H9 (cell line): ENCODE results near the gene SMARCD3. TPM values are rescaled to one million over a fixed set of nuclear protein-coding genes. Genes with fewer than 3 reads are reported as not detected.

Experiments
- DNase-seq: peaks from one replicate; pipeline ENCODE4 v3.0.0-alpha.2; 2017
- H2AFZ ChIP-seq: one replicate; pipeline ENCODE4 v1.6.1; 2013; ENCODE audit warnings: mild to moderate bottlenecking, low read length, control low read depth, moderate library complexity
- H2AK5ac ChIP-seq: 2 replicates; pipeline ENCODE4 v1.6.1; 2013; ENCODE audit warnings: low read length, control low read depth, mixed read lengths; ENCODE audit not compliant: insufficient read length
- H2BK120ac ChIP-seq: one replicate; pipeline ENCODE4 v1.6.1; 2013; ENCODE audit warnings: low read depth, mild to moderate bottlenecking, low read length, control low read depth, inconsistent platforms; ENCODE audit not compliant: poor library complexity, severe bottlenecking
- H2BK12ac ChIP-seq: 2 replicates; pipeline ENCODE4 v1.6.1; 2013; ENCODE audit warnings: low read length, control low read depth, mixed read lengths, low read depth; ENCODE audit not compliant: insufficient read length
- H2BK15ac ChIP-seq: 2 replicates; pipeline ENCODE4 v1.6.1; 2013; ENCODE audit warnings: low read depth, low read length, control low read depth
- H2BK20ac ChIP-seq: one replicate; pipeline ENCODE4 v1.6.1; 2013; ENCODE audit warnings: low read depth, mild to moderate bottlenecking, low read length, control low read depth, inconsistent platforms; ENCODE audit not compliant: poor library complexity, severe bottlenecking
- H2BK5ac ChIP-seq: 2 replicates; pipeline ENCODE4 v1.6.1; 2013; ENCODE audit warnings: low read length, control low read depth, mixed read lengths; ENCODE audit not compliant: insufficient read length
- H3K14ac ChIP-seq: 2 replicates; pipeline ENCODE4 v1.6.1; 2013; ENCODE audit warnings: low read length, control low read depth; ENCODE audit not compliant: insufficient read depth
- H3K18ac ChIP-seq: 2 replicates; pipeline ENCODE4 v1.6.1; 2013; ENCODE audit warnings: low read depth, mild to moderate bottlenecking, mixed read lengths, low read length, control low read depth; ENCODE audit not compliant: insufficient read length
- H3K23ac ChIP-seq: 2 replicates; pipeline ENCODE4 v1.6.1; 2013; ENCODE audit warnings: low read length, control low read depth, mixed read lengths, low read depth; ENCODE audit not compliant: insufficient read length
- H3K23me2 ChIP-seq: 2 replicates; pipeline ENCODE4 v1.6.1; 2013; ENCODE audit warnings: low read depth, mild to moderate bottlenecking, mixed read lengths, low read length, control low read depth; ENCODE audit not compliant: insufficient read length, poor library complexity, severe bottlenecking
- H3K27ac ChIP-seq: 2 replicates; pipeline ENCODE4 v1.5.1; 2013; ENCODE audit warnings: low read length, control low read depth, mixed read lengths, low read depth; ENCODE audit not compliant: insufficient read length
- H3K27me3 ChIP-seq: 2 replicates; pipeline ENCODE4 v1.6.1; 2013; ENCODE audit warnings: low read length, control low read depth, inconsistent platforms; ENCODE audit not compliant: insufficient read depth
- H3K4ac ChIP-seq: 2 replicates; pipeline ENCODE4 v1.6.1; 2013; ENCODE audit warnings: low read depth, mild to moderate bottlenecking, control low read depth, inconsistent platforms, low read length, moderate library complexity
- H3K4me1 ChIP-seq: 2 replicates; pipeline ENCODE4 v1.6.1; 2013; ENCODE audit warnings: low read length, control low read depth, inconsistent platforms; ENCODE audit not compliant: insufficient read depth
- H3K4me2 ChIP-seq: 2 replicates; pipeline ENCODE4 v1.6.1; 2013; ENCODE audit warnings: low read length, control low read depth, mixed read lengths; ENCODE audit not compliant: insufficient read length, insufficient read depth
- H3K56ac ChIP-seq: 2 replicates; pipeline ENCODE4 v1.6.1; 2013; ENCODE audit warnings: low read depth, mild to moderate bottlenecking, mixed read lengths, low read length, control low read depth; ENCODE audit not compliant: insufficient read length
- H3K79me1 ChIP-seq: 2 replicates; pipeline ENCODE4 v1.6.1; 2013; ENCODE audit warnings: low read depth, mild to moderate bottlenecking, moderate library complexity, low read length, control low read depth, inconsistent platforms; ENCODE audit not compliant: insufficient read depth, poor library complexity, severe bottlenecking
- H3K79me2 ChIP-seq: 2 replicates; pipeline ENCODE4 v1.6.1; 2013; ENCODE audit warnings: low read length, control low read depth, inconsistent platforms; ENCODE audit not compliant: insufficient read depth
- H3K9ac ChIP-seq: 2 replicates; pipeline ENCODE4 v1.6.1; 2013; ENCODE audit warnings: low read length, control low read depth, mixed read lengths; ENCODE audit not compliant: insufficient read length; ENCODE audit errors: extremely low read depth
- H3K9me3 ChIP-seq: one replicate; pipeline ENCODE4 v1.6.1; 2013; ENCODE audit warnings: low read depth, low read length, inconsistent platforms; ENCODE audit not compliant: control insufficient read depth
- H3T11ph ChIP-seq: one replicate; pipeline ENCODE4 v1.6.1; 2013; ENCODE audit warnings: mild to moderate bottlenecking, low read length, control low read depth, inconsistent platforms
- H4K20me1 ChIP-seq: one replicate; pipeline ENCODE4 v1.6.1; 2013; ENCODE audit not compliant: control insufficient read depth, insufficient read length, insufficient read depth
- H4K5ac ChIP-seq: 2 replicates; pipeline ENCODE4 v1.6.1; 2013; ENCODE audit warnings: low read depth, mild to moderate bottlenecking, mixed read lengths, low read length, control low read depth; ENCODE audit not compliant: insufficient read length
- H4K8ac ChIP-seq: replicated peaks from 2 replicates; pipeline ENCODE4 v1.6.1; 2013; ENCODE audit warnings: low read length, control low read depth, mixed read lengths, low read depth; ENCODE audit not compliant: insufficient read length
- H4K91ac ChIP-seq: 2 replicates; pipeline ENCODE4 v1.6.1; 2013; ENCODE audit warnings: low read depth, mild to moderate bottlenecking, moderate library complexity, mixed read lengths, low read length, control low read depth; ENCODE audit not compliant: insufficient read length
- H3K27ac Mint-ChIP-seq, 3 experiments: 2 replicates in 2 of 3; 3 replicates in 1 of 3; pipeline ENCODE4 v1.8.0; 2020 to 2021; ENCODE audit warnings: mixed read lengths in 3 of 3, mild to moderate bottlenecking in 1 of 3, moderate library complexity in 1 of 3
- H3K27me3 Mint-ChIP-seq: 2 replicates; pipeline ENCODE4 v1.8.0; 2021; ENCODE audit warnings: low read depth, mild to moderate bottlenecking, moderate library complexity, mixed read lengths
- H3K36me3 Mint-ChIP-seq, 3 experiments: 2 replicates in 2 of 3; 3 replicates in 1 of 3; pipeline ENCODE4 v1.8.0; 2020 to 2021; ENCODE audit warnings: low read depth in 3 of 3, mixed read lengths in 3 of 3; ENCODE audit not compliant: insufficient read depth in 1 of 3
- H3K4me1 Mint-ChIP-seq, 2 experiments: 2 replicates each; pipeline ENCODE4 v1.8.0; 2020; ENCODE audit warnings: mixed read lengths in 2 of 2
- H3K4me3 Mint-ChIP-seq, 2 experiments: 2 replicates in 1 of 2; 3 replicates in 1 of 2; pipeline ENCODE4 v1.8.0; 2020 to 2021; ENCODE audit warnings: mild to moderate bottlenecking in 2 of 2, mixed read lengths in 2 of 2, moderate library complexity in 1 of 2
- H3K9me3 Mint-ChIP-seq, 2 experiments: 2 replicates in 1 of 2; 3 replicates in 1 of 2; pipeline ENCODE4 v1.8.0; 2020; ENCODE audit warnings: mild to moderate bottlenecking in 2 of 2, mixed read lengths in 2 of 2, moderate library complexity in 1 of 2
- CTCF ChIP-seq: fragments of 200-600 bp; sonication (generic); conservative IDR thresholded peaks from 3 replicates; pipeline ENCODE4 v1.8.0; 2021; ENCODE audit warnings: antibody characterized with exemption, mild to moderate bottlenecking
- WGBS: extraction: QIAGEN DNeasy Blood & Tissue Kit; methylation state at CpG from one replicate; pipeline ENCODE4 v1.1.7; 2013; ENCODE audit warnings: missing lambda C conversion rate, low lambda C conversion rate, mixed read lengths; ENCODE audit not compliant: insufficient read length; ENCODE audit errors: extremely low coverage; 5-methylcytosine and 5-hydroxymethylcytosine counted together
- total RNA-seq: library from RNA; stranded (reverse); gene quantifications from 2 replicates; pipeline ENCODE4 v1.2.1, GENCODE V29; 2021

The SMARCD3 gene
- total RNA-seq, 1 experiment from 2014 or later, result 5.0 TPM

GRCh38 chr7:151282111-151282510 is 33.6 kb upstream of the SMARCD3 start:
- Histone ChIP-seq H2BK120ac (no peak overlapping the region), H3K9ac (no peak overlapping the region), H3K23ac (no peak overlapping the region), H3K23me2 (no peaks in the 10 kb centered on the region), H3K79me1 (no peaks in the 10 kb centered on the region), H3K4me2 (no peak overlapping the region), H3K56ac (no peak overlapping the region), H4K5ac (no peak overlapping the region), H2BK5ac (no peak overlapping the region), H2AK5ac (no peak overlapping the region), H2BK12ac (no peak overlapping the region), H2BK20ac (no peak overlapping the region), H4K20me1 (no peaks in the 10 kb centered on the region), H2BK15ac (no peak overlapping the region), H3K14ac (no peak overlapping the region), H2AFZ (no peak overlapping the region), H4K91ac (no peak overlapping the region), H3K79me2 (no peaks in the 10 kb centered on the region), H3T11ph (no peak overlapping the region), H4K8ac (no peak overlapping the region), H3K27ac (no peak overlapping the region), H3K4me1 (no peaks in the 10 kb centered on the region), H3K27me3 (no peaks in the 10 kb centered on the region), H3K9me3 (no peaks in the 10 kb centered on the region), H3K18ac (no peak overlapping the region), H3K4ac (no peak overlapping the region)
- Mint-ChIP-seq H3K27me3 (peaks cover 75% of the 10 kb centered on the region), H3K4me3 (no peak overlapping the region), H3K36me3 (no peaks in the 10 kb centered on the region; a peak in 1 of 7 replicates), H3K27ac (peak overlapping the region in 1 of 3 experiments; percentile 90; a peak in 1 of 7 replicates), H3K9me3 (no peaks in the 10 kb centered on the region; a peak in 1 of 5 replicates), H3K4me1 (peaks cover 13 to 15% of the 10 kb centered on the region in 2 experiments)
- no CpG with 5 or more reads among the region's 8 CpGs for WGBS
- DNase-seq, result no peak
- no peak for TF ChIP-seq CTCF
